Measurements from ENCODE around the gene VTCN1.
A peak's percentile ranks its signal among the peaks of the same experiment; 100 is the strongest.

Gene VTCN1

DNA sequence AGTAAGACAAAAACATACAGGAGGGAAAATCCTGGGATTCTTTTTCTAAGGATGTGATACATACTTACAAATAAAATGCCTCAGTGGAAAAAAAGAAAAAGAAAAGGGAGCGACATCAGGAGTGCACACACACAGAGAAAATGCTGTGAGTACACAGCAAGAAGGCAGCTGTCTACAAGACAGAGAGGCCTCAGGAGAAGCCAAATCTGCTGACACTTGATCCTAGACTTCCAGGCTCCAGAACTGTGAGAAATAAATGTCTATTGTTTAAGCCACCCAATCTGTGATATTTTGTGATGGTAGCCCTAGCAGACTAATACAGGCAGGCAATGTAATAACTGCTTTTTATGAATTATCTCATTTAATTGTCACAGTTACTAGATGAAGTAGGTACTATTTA, 72.2 kb downstream of the VTCN1 start:
- no peaks in the 10 kb centered on the region for H3K9me3 Mint-ChIP-seq
- intact Hi-C loops (cut with micrococcal nuclease): no loop called here
- no peak overlapping the region for H3K4me3 Mint-ChIP-seq
- no peak overlapping the region for H3K27ac Mint-ChIP-seq
- H3K36me3 Mint-ChIP-seq (ENCODE audit: low read depth): no peaks in the 10 kb centered on the region
- peaks cover 7% of the 10 kb centered on the region for H3K27me3 Mint-ChIP-seq
- no peaks in the 10 kb centered on the region for H3K4me1 Mint-ChIP-seq (ENCODE audit: low read depth)

GRCh38 chr1:117138106-117138505, 72.6 kb downstream of the VTCN1 start:
- H3K9me3 Mint-ChIP-seq: no peaks in the 10 kb centered on the region
- H3K27me3 Mint-ChIP-seq: peaks cover 7% of the 10 kb centered on the region
- H3K27ac Mint-ChIP-seq: no peak overlapping the region
- H3K4me1 Mint-ChIP-seq (ENCODE audit: low read depth): no peaks in the 10 kb centered on the region
- intact Hi-C loops (cut with micrococcal nuclease): no loop called here
- H3K36me3 Mint-ChIP-seq (ENCODE audit: low read depth): no peaks in the 10 kb centered on the region
- no peak overlapping the region for H3K4me3 Mint-ChIP-seq

- Mint-ChIP-seq H3K27ac (no peak overlapping the region), H3K27me3 (peaks cover 7% of the 10 kb centered on the region), H3K36me3 (ENCODE audit: low read depth) (no peaks in the 10 kb centered on the region), H3K9me3 (no peaks in the 10 kb centered on the region), H3K4me1 (ENCODE audit: low read depth) (no peaks in the 10 kb centered on the region), H3K4me3 (no peak overlapping the region)
- intact Hi-C loops (cut with micrococcal nuclease): no loop called here
Observed at GRCh38 chr1:117137281-117137855, 73.4 kb downstream of the VTCN1 start.

- peaks cover 8% of the 10 kb centered on the region for H3K27me3 Mint-ChIP-seq
- H3K4me3 Mint-ChIP-seq: no peak overlapping the region
- H3K27ac Mint-ChIP-seq: no peak overlapping the region
- H3K36me3 Mint-ChIP-seq (ENCODE audit: low read depth): no peaks in the 10 kb centered on the region
- intact Hi-C loops (cut with micrococcal nuclease): no loop called here
- no peaks in the 10 kb centered on the region for H3K9me3 Mint-ChIP-seq
- no peaks in the 10 kb centered on the region for H3K4me1 Mint-ChIP-seq (ENCODE audit: low read depth)
Observed at GRCh38 chr1:117136749-117137148, 74.0 kb downstream of the VTCN1 start.

DNA sequence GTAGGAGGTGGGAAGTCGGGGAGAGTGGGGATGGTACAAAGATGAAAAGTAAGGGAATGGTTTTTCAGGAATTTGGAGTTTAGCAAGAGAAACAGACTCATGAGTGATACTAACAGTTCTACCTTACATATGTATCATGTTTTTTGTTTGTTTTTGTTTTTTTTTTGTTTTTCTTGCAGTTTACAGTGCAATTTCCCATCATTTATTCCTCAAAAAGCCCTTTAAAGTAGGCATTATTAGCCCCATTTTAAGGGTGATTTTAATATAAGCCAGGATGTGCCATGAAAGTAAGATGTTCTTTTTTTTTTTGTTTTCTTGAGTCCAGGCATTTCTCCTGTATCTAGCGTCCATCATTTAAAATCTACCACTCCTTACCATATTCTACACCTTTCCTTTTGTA, 75.4 kb downstream of the VTCN1 start:
- Mint-ChIP-seq H3K27me3 (peaks cover 8% of the 10 kb centered on the region), H3K4me1 (ENCODE audit: low read depth) (no peaks in the 10 kb centered on the region), H3K36me3 (ENCODE audit: low read depth) (no peaks in the 10 kb centered on the region), H3K27ac (no peak overlapping the region), H3K9me3 (no peaks in the 10 kb centered on the region), H3K4me3 (no peak overlapping the region)
- intact Hi-C loops (cut with micrococcal nuclease): no loop called here

DNA sequence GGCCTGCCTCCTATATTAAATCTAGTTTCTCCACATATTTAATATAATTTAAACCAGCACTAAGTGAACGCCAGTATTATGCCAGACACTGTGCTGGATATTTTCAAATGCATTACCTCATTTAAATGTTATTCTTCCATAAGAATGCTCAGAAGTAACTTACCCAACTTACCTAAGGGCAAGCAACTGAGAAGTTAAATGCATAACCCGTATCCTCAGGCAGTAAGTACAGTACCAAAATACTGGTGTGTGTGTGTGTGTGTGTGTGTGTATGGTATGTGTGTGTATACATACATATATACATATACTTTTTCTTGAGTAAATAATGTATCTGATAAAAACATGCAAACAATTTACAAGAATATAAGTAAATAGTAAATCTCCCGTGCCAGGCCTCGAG, 80.2 kb downstream of the VTCN1 start:
- peaks cover 8% of the 10 kb centered on the region for H3K27me3 Mint-ChIP-seq
- no peak overlapping the region for H3K4me3 Mint-ChIP-seq
- no peaks in the 10 kb centered on the region for H3K36me3 Mint-ChIP-seq (ENCODE audit: low read depth)
- no peak overlapping the region for H3K27ac Mint-ChIP-seq
- H3K4me1 Mint-ChIP-seq (ENCODE audit: low read depth): no peaks in the 10 kb centered on the region
- intact Hi-C loops (cut with micrococcal nuclease): no loop called here
- H3K9me3 Mint-ChIP-seq: no peaks in the 10 kb centered on the region

DNA sequence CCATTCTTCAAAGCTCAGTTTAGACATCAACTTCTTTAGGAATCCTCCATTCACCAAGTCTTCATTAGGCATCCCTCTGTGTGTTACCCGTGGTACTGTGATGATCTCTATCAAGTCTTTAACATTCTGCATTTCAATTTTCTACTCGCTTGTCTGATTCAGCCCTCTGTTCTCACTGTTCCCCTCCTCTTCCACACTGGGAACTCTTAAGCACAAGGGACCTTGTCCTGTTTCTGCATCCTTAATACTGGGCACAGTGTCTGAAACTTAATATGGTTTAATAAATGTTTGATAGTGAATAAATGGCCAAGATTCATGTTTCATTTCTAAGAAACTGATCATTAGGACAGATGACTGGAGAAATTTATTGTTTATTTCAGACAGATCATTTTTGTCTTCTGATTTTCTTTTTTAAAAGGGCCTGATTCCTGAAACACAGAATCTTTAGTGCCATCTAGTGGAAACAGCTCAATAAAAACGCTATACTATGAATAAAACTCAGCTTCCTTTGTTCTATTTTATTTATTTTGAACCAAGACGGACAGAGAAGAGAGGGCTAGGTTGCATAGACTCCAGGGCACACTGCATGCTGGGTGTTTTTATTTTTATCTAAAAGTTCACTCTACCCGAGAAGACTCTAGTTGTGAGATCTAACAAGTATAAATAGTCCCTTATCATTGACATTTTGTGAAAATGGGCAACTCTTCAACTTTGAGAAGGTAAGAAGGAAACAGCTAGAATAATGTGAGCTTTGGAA, 82.2 kb downstream of the VTCN1 start:
- no peak overlapping the region for H3K27ac Mint-ChIP-seq

DNA sequence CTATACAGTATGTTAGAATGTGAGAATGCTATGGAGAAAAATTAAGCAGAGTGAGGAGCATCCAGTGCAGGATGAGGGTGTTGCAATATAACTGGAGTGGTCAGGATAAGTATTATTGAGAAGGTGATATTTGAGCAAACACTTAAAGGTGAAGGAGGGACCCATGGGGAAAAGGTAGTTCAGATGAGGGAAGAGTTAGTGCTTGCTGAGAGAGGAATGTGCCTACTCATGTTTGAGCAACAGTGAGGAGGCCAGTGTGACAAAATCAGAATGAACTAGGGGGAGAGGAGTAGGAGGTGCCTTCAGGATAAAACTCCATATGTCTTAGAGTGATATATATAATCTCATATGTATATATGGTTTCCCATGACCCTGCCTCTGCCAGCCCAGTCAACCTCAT, 82.9 kb downstream of the VTCN1 start:
- no peaks in the 10 kb centered on the region for H3K9me3 Mint-ChIP-seq

More for the DNA sequence above, 82.2 kb downstream of the VTCN1 start:
- H3K4me1 Mint-ChIP-seq (ENCODE audit: low read depth): no peaks in the 10 kb centered on the region
- no peaks in the 10 kb centered on the region for H3K36me3 Mint-ChIP-seq (ENCODE audit: low read depth)
- intact Hi-C loops (cut with micrococcal nuclease): loop anchor here (1.0 kb wide), 1 partner anchor 60 kb away; no protein-coding TSS in a partner anchor
- H3K9me3 Mint-ChIP-seq: no peaks in the 10 kb centered on the region
- H3K27me3 Mint-ChIP-seq: peaks cover 1% of the 10 kb centered on the region
- H3K4me3 Mint-ChIP-seq: no peak overlapping the region

DNA sequence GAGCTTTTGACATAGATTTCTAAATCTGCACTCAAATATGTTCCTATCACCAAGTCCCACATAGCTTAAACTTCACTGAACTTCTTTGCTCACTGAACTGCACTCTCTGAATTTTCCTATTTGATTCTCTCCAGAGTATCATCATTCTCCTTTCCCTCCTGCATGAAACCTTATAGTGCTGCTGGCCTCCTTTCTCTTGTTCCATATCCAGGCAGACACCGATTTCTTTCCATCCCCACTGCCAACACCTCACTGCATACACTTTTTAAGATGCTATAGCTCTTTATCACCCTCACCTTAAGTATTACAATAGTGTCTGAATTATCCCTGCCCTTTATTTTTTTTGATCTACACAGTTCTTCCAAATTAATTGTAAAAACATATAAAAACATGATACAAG, 86.1 kb downstream of the VTCN1 start:
- Mint-ChIP-seq H3K36me3 (ENCODE audit: low read depth) (no peaks in the 10 kb centered on the region), H3K4me1 (ENCODE audit: low read depth) (peaks cover 9% of the 10 kb centered on the region), H3K27me3 (peaks cover 13% of the 10 kb centered on the region), H3K27ac (no peak overlapping the region), H3K9me3 (no peaks in the 10 kb centered on the region), H3K4me3 (no peak overlapping the region)
- intact Hi-C loops (cut with micrococcal nuclease): loop anchor here (5.0 kb wide), 1 partner anchor 243 kb away; the partner anchor contains the start of gene MAN1A2

More for the DNA sequence above, 82.9 kb downstream of the VTCN1 start:
- intact Hi-C loops (cut with micrococcal nuclease): loop anchor here (1.0 kb wide), 1 partner anchor 59 kb away; no protein-coding TSS in a partner anchor
- no peak overlapping the region for H3K4me3 Mint-ChIP-seq
- H3K27me3 Mint-ChIP-seq: peaks cover 1% of the 10 kb centered on the region
- no peaks in the 10 kb centered on the region for H3K4me1 Mint-ChIP-seq (ENCODE audit: low read depth)
- no peak overlapping the region for H3K27ac Mint-ChIP-seq
- H3K36me3 Mint-ChIP-seq (ENCODE audit: low read depth): no peaks in the 10 kb centered on the region

DNA sequence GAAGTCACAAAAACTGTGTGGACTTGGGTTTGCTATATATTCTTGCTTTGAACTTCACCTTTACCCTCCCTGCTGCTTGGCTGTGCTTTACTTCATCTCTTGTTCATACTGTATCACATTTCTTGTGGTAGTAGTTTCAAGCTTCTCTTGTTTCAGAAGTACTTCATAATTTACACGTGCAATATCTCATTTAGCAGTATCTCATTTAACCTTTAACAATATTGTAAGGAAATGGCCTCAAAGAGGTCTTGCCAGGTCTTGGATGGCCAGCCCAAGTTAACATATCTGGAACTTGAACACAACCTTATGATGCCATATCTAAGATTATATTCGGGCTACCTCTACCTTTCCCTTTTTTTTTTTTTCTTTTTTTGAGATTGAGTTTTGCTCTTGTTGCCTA, 87.5 kb downstream of the VTCN1 start:
- no peak overlapping the region for H3K27ac Mint-ChIP-seq
- H3K27me3 Mint-ChIP-seq: peaks cover 13% of the 10 kb centered on the region
- peaks cover 9% of the 10 kb centered on the region for H3K4me1 Mint-ChIP-seq (ENCODE audit: low read depth)
- intact Hi-C loops (cut with micrococcal nuclease): loop anchor here (5.0 kb wide), 1 partner anchor 244 kb away; the partner anchor contains the start of gene MAN1A2
- no peaks in the 10 kb centered on the region for H3K36me3 Mint-ChIP-seq (ENCODE audit: low read depth)
- no peak overlapping the region for H3K4me3 Mint-ChIP-seq
- H3K9me3 Mint-ChIP-seq: no peaks in the 10 kb centered on the region

DNA sequence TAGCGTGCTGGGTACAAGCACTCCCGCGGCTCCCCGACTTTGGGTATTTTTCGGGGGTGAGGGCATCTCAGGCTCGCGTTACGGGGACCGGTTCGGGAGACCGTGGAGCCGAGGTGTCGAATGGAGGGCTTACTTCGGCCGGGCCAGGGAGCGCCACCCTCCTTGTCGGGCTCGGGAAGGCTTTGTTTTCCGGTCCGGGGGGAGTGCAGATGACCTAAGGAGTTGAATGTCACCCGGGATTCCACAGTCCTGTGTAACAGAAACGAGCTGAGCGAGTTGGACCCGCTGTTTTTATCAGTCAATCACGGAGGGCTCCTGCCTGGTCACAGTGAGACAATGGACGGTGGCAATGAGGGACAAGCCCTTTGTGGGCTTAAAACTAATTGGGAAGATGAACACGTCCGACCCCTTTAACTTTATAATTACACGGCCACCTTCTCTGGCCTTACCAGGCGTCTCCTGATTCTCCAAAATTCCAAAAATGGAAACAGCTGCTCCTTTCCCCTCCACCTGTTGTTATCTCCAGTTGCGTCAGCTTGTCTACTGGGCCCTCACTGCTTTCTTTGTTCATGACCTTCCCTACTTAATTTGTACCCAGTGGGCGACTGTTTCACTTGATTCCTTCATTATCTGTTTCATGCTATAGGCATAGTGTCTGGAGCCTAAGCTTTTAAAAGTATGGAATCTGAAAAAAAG, 88.2 kb downstream of the VTCN1 start:
- Mint-ChIP-seq H3K27ac (peak overlapping the region; percentile 85), H3K9me3 (no peaks in the 10 kb centered on the region), H3K4me3 (peak overlapping the region; percentile 79), H3K4me1 (ENCODE audit: low read depth) (peaks cover 9% of the 10 kb centered on the region), H3K36me3 (ENCODE audit: low read depth) (no peaks in the 10 kb centered on the region), H3K27me3 (peaks cover 13% of the 10 kb centered on the region)
- intact Hi-C loops (cut with micrococcal nuclease): loop anchor here (5.0 kb wide), 1 partner anchor 245 kb away; the partner anchor contains the start of gene MAN1A2

DNA sequence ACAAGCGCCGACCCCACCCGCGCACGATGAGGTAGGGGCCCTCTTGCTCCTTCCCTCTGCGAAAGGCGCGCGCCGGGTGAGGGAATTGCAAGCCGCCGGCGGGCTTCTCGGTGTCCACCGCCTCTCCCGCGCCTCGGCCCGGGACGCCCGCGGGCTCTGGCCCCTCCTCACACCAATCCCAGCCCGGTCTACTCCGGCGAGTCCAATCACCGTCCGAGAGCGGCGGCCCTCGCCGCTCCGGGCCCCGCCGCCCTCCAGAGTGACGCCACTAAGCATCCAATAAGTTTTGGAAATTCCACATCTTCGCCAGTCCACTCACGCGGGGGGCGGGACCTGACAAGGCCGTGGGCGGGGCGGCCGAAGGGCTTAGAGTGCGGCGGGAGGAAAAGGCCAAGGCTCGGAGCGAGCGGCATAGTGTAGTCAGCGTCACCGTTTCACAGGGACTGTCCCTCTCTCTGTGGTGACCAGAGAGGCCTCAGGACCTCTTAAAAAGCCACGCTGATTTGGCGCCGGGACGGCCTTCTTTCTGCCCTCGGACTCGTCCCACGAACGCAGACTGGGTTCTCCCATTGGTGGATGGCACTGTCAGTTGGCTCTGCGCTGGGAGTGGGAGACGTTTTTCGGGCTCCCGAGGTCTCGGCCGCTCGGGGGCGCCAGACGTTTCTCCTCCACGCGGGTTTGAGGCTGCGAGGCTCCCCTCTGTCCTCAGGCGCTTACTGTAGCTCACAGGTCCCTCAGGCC, 89.0 kb downstream of the VTCN1 start, which contains the start of gene TRIM45:
TRIM45 (minus strand) TSS at position 161 of the 741 bp plus-strand sequence. CDS start 548 bp downstream, outside the sequence.
- Mint-ChIP-seq H3K4me1 (ENCODE audit: low read depth) (peaks cover 9% of the 10 kb centered on the region), H3K9me3 (no peaks in the 10 kb centered on the region), H3K27ac (peak within 1 kb of the TSS; percentile 85), H3K27me3 (peaks cover 13% of the 10 kb centered on the region), H3K36me3 (ENCODE audit: low read depth) (no peaks in the 10 kb centered on the region), H3K4me3 (peak within 1 kb of the TSS; percentile 79)
- intact Hi-C loops (cut with micrococcal nuclease): loop anchor here (2.0 to 5.0 kb wide), 2 partner anchors 59 to 246 kb away; partner anchors contain the start of gene MAN1A2

DNA sequence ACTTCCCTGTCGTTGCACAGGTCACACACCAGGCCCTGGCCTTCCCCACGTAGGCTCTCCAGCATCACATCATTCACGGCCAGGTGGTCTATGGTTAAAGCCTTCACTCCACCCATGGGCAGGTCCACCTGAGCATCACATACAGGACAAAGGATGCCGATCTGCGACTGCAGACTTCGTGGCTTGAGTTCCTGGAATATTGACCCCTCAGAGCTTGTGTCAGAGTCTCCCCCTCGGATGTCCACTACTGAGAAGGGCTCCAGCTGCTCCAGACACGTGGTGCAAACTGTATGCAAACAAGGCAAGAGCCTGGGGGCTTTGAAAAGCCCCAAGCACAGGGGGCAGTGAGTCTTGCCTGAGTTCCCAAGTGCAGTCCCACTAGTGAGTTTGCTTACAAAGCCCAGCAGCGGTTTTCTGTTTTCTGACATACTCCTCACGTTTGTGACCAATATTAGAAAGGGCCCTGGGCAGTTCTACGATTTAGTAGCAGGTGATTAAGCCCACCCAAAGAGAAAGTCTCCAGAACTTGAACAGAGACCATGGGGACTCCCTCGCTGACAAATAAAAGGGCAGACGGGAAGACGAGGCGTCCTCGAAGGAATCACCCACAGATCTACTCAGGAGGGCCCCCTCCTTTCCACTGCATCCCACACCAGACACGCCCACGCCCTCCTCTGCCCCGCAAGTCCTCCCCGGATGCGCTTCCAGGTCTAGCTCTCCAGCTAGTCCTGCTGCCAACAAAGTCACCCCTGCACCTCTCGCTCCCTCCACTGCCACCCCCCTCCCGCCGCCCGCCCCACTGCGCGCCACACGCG, 89.7 kb downstream of the VTCN1 start:
- intact Hi-C loops (cut with micrococcal nuclease): loop anchor here (2.0 to 5.0 kb wide), 2 partner anchors 58 to 246 kb away; partner anchors contain the start of gene MAN1A2
- H3K9me3 Mint-ChIP-seq: no peaks in the 10 kb centered on the region
- peak overlapping the region; percentile 79 for H3K4me3 Mint-ChIP-seq
- H3K4me1 Mint-ChIP-seq (ENCODE audit: low read depth): peaks cover 9% of the 10 kb centered on the region
- H3K36me3 Mint-ChIP-seq (ENCODE audit: low read depth): no peaks in the 10 kb centered on the region
- peak overlapping the region; percentile 85 for H3K27ac Mint-ChIP-seq
- H3K27me3 Mint-ChIP-seq: peaks cover 13% of the 10 kb centered on the region

Data from dendritic cell treated with granulocyte-macrophage colony-stimulating factor and Interleukin-4, amounts not matched to agents 40 ng/mL and 50 ng/mL, for 4 days (primary cell).